COR-L47 (cell line): Measurements from ENCODE around the gene JMJD8.

Experiments used
- DNase-seq: peaks from one replicate; lab custom pipeline; 2025; lab: John Stamatoyannopoulos, UW

The JMJD8 gene

DNA sequence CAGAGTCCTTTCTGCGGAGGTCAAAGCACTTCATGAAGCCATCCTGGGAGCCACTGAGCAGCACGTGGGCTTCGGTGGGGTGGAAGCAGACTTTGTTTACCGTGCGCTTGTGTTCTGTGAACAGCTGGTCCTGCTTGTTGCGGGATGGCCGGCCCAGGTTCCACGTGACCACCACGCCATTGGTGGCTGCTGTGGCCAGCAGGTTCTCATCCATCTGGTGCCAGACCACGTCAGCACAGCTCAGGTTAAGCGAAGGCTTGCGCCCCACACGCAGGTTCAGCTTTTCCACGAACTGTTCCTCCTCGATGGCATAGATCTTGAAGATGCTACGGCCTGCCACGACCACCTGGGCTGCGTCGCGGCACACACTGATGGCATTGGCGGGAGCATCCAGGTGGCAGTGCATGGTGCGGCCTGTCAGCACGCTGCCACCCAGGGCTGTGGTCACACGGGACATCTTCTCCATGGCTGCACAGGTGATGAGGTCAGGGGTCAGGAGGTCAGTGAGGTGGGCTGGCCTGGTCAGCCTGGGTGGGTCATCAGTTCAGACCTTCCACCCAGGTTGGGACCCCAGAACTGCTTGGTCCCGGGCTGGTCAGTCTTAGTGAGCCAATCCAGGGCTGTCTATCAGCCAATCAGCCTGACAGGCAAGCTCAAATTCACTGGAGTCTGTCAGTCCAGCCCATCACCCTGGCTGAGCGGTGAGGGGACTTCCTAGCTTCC is 5.2 kb upstream of the JMJD8 start:
- no peak for DNase-seq

DNA sequence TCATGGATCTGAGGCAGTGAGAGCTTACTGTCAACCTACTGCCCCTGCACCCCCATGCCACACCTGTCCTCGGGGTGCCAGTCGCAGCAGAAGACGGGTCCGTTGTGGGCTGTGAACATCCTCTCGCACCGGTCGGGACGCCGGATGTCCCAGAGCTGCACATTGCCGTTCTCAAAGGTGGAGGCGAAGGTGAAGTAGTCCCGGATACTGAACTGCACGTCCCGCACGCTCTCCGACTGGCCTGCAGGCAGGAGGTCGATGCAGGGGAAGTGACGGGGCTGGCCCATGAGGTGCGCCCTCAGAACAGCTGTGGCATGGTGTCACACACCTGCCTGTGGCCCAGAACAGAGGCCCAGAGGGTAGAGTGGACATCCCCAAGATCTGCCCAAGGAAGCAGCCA is 3.4 kb upstream of the JMJD8 start:
- DNase-seq = no peak

- no peak for DNase-seq
Measured at GRCh38 chr16:686459-687260, 2.5 kb upstream of the JMJD8 start.

- peak; percentile 72 for DNase-seq
Measured at GRCh38 chr16:685967-686366, 1.8 kb upstream of the JMJD8 start.

DNA sequence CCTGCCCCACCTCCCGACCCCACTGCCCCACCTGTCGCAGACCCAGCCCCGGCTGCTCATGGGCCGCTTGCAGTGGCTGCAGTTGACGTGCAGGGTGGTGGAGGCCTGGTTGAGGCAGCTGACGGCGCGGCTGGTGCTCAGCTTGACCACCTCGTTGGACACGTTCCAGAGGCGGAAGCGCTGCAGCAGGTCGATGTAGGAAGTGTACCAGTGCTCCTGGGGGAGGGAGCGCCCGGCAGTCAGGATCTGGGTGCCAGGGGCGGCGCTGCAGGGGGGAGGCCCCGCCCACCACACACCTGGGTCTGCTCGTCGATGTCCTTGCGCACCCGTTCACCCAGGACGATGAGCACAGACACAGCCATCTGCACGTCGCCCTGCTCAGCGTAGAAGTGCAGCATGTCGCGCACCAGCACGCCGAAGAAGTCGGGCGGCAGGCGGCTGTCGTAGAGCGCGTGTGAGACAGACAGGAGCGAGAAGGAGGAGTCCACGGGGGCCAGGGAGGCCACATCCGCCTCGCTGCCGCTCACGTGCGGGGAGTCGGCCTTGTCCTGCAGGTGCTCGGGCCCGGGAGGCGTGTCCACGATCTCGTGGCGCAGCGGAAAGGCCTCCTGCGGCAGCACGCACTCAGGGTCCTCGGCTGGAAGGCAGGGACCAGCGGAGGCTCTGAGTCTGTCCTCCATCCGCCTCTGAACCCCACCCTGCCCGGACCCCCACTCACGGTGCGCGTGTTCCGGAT is 995 bp upstream of the JMJD8 start:
- DNase-seq = peak; percentile 96

DNA sequence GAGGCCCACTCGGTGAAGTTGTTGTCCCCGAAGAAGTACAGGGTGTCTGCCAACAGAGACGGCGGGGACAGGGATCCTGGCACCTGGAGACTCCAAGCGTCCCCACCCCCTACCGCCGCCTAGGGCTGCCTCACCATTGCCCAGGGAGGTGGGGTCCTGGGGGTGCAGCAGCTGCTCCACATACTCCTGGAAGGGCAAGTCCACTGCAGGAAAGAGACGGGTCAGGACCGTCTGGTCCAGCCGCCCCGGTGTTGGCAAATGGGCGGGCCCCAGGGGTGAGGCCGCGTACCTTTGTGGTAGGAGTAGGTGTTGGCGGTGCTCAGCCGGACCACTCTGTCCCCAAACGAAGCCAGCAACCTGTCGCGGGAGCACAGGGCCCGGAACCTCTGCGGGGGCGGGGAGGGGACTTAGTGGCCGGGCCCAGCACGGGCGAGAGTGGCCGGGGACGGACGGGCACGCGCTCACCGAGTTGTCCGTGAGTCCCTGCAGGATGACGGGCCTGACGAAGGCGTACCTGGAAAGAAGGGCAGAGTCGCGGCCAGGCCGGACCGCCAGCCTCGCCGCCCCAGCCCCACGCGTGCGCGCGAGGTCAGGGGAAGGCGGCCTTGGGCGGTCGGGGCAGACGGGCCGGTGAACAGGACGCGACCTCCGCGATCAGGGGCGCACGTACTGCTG is 601 bp downstream of the JMJD8 start:
- DNase-seq = no peak

DNA sequence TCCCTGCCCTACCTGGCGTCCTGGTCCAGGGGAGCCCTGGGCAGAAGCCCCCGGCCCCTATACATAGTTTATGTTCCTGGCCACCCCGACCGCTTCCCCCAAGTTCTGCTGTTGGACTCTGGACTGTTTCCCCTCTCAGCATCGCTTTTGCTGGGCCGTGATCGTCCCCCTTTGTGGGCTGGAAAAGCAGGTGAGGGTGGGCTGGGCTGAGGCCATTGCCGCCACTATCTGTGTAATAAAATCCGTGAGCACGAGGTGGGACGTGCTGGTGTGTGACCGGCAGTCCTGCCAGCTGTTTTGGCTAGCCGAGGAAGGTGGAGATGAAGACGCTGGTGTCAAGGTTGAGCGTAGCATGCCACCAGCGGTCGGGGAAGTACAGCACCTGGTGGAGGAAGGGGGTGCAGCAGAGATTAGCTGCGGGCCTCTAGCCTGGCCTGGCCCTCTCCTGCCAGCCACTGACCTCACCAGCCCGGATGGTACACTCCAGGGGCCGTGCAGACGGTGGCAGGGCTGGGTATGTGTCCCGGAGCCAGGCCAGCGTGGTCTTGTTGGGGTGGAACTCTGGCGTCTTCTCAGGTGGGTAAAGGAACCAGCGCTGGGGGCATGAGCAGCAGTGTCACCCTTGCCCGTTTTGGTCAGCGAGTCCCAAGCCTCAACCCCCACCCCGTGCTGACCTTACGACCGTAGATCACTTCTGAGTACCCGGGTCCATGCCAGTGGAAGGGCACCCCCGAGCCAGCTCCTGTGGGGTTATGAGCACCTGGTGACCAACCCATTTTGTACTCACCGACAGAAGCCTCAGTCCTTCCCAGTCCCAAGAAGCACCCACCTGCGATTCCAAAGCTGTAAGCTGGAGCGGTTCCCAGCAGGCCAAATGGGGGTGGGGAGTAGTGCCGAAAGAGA is 1.4 kb downstream of the JMJD8 start:
- DNase-seq = no peak

DNA sequence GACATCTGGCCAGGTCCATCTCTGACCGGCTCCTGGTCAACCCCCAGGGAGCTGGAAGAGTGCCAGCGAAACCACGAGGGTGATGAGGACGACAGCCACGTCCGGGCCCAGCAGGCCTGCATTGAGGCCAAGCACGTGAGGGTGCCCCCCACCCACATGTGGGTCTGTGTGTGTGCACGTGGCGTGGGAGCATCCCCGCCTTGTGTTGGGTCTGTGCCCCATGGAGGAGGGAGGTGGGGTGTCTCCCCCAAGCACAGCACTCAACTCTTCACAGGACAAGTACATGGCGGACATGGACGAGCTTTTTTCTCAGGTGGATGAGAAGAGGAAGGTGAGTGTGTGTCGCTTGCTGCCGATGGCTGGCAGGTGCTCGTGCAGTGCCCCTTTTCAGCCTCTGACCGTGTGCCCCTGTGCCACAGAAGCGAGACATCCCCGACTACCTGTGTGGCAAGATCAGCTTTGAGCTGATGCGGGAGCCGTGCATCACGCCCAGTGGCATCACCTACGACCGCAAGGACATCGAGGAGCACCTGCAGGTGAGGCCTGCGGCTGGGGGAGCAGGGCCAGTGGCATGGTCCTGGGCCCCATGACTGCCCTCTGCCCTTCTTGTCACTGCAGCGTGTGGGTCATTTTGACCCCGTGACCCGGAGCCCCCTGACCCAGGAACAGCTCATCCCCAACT is 2.2 kb downstream of the JMJD8 start:
- DNase-seq = no peak

- DNase-seq = no peak
Measured at GRCh38 chr16:680967-681745, 3.0 kb downstream of the JMJD8 start.

- no peak for DNase-seq
Measured at GRCh38 chr16:680625-680945, 3.5 kb downstream of the JMJD8 start.

GRCh38 chr16:679814-680624 is 4.1 kb downstream of the JMJD8 start, which contains the start of gene STUB1:
TSS of gene STUB1 (plus strand) at chr16:680410. CDS start at chr16:680526, 116 bp downstream.
- DNase-seq = peak; percentile 68

DNA sequence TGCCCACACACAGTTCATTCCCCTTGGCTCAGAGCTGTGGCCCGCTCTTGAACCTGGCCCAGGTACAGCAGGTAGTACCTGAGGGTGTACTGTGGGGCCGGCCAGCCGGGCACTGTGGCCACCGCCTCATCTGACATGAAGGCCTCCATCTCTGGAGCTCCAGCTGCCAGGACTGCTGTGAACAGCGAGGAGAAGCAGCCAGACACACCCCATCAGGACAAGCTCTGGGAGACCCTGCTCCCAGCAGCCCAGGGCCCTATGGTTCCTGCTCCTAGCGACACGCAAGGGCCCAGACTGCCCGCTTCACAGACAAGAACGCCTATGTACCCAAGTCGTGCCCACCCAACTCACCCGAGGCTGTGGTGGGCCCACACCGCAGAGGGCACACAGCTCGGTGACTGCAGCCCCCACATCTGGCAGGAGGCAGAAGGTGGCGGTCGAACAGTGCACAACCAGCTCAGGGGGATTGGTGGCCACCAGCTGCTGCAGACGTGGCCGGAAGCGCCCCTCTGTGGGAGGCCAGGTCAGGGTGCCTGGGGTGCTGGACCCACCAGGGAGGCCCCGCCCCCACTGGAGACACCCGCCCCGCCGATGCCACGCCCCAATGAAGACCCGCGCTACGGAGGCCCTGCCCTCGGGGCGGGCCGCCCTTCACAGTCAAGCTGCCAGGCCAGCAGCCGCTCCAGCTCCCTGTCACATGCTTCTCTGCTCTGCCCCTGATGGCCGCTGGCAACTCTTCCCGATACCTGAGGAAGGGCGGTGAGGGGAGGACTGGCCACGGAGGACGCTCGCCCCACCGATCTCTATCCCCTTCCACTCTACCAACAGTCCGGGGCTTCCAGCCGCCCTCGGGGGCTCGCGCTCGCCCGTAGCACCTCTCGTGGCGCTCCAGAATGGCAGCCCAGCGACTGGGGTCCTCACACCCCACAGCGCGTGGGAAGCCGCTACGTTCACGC is 5.0 kb downstream of the JMJD8 start:
- no peak for DNase-seq

- no peak for DNase-seq
Measured at GRCh38 chr16:678209-678857, 5.8 kb downstream of the JMJD8 start.

- DNase-seq = peak; percentile 64
Measured at GRCh38 chr16:677316-678190, 6.6 kb downstream of the JMJD8 start.

- peak; percentile 86 for DNase-seq
Measured at GRCh38 chr16:676913-677312, 7.2 kb downstream of the JMJD8 start.

- DNase-seq = no peak
Measured at GRCh38 chr16:676565-676902, 7.6 kb downstream of the JMJD8 start.
